SK-N-SH (cell line): ENCODE measurements around the gene ZGPAT. TPM values are rescaled to one million over a fixed set of nuclear protein-coding genes. Genes with fewer than 3 reads are reported as not detected.

Experiments
- CTCF ChIA-PET: fragments of 300-600, 350-600 bp; formaldehyde crosslinking; extraction: SDS; loops from one replicate; lab custom pipeline; 2021; lab: Yijun Ruan, JAX
- POLR2A ChIA-PET: fragments of 350-600 bp; sonication (Branson Sonifier 250); formaldehyde crosslinking; extraction: SDS; loops from one replicate; lab custom pipeline; 2020; ENCODE audit warnings: antibody characterized with exemption, inconsistent platforms; lab: Yijun Ruan, JAX
- DNase-seq: peaks from one replicate; pipeline ENCODE4 v3.0.0; 2012
- H2AFZ ChIP-seq: fragments of 200-600 bp; sonication (generic); 2 replicates; pipeline ENCODE4 v1.8.1; 2016; ENCODE audit warnings: antibody characterized with exemption, mild to moderate bottlenecking, low read depth
- H3F3A ChIP-seq: fragments of 200-600 bp; sonication (generic); replicated peaks from 2 replicates; pipeline ENCODE3; 2016; ENCODE audit warnings: antibody characterized with exemption, mild to moderate bottlenecking; ENCODE audit not compliant: insufficient read depth
- H3K27ac ChIP-seq, 2 experiments: fragments of 200-500 bp in 1 of 2; fragments of 200-600 bp in 1 of 2; sonication (Bioruptor generic) in 1 of 2; sonication (generic), shearing (Covaris generic) in 1 of 2; 2 replicates each; pipeline versions ENCODE4 v1.5.1 to v1.6.1; 2014 to 2016; ENCODE audit warnings: low read depth in 2 of 2, inconsistent platforms in 1 of 2, low read length in 1 of 2, mild to moderate bottlenecking in 1 of 2, mixed read lengths in 1 of 2
- H3K27me3 ChIP-seq: fragments of 200-600 bp; sonication (generic), shearing (Covaris generic); 2 replicates; pipeline ENCODE4 v1.6.1; 2016; ENCODE audit warnings: mixed run types; ENCODE audit not compliant: insufficient read depth
- H3K36me3 ChIP-seq, 2 experiments: fragments of 200-500 bp in 1 of 2; fragments of 200-600 bp in 1 of 2; sonication (Bioruptor generic) in 1 of 2; sonication (generic) in 1 of 2; replicated peaks in 1 of 2; 2 replicates each; pipeline versions ENCODE3 to v1.5.1; 2014 to 2016; ENCODE audit warnings: low read length in 1 of 2, mild to moderate bottlenecking in 1 of 2; ENCODE audit not compliant: insufficient read depth in 2 of 2, control insufficient read depth in 1 of 2
- H3K4me1 ChIP-seq, 2 experiments: fragments of 200-500 bp in 1 of 2; fragments of 200-600 bp in 1 of 2; sonication (Bioruptor generic) in 1 of 2; sonication (generic), shearing (Covaris generic) in 1 of 2; 2 replicates each; pipeline versions ENCODE4 v1.5.1 to v1.6.1; 2014 to 2016; ENCODE audit warnings: low read depth in 1 of 2, low read length in 1 of 2, mixed run types in 1 of 2; ENCODE audit not compliant: insufficient read depth in 2 of 2, control insufficient read depth in 1 of 2
- H3K4me2 ChIP-seq: fragments of 200-600 bp; sonication (generic), shearing (Covaris generic); 2 replicates; pipeline ENCODE4 v1.6.1; 2017; ENCODE audit warnings: mixed run types
- H3K4me3 ChIP-seq, 2 experiments: fragments of 200-500 bp in 1 of 2; fragments of 200-600 bp in 1 of 2; sonication (Bioruptor generic) in 1 of 2; sonication (generic), shearing (Covaris generic) in 1 of 2; 2 replicates each; pipeline versions ENCODE4 v1.5.1 to v1.8.1; 2014 to 2016; ENCODE audit warnings: low read depth in 2 of 2, inconsistent platforms in 1 of 2, low read length in 1 of 2, mild to moderate bottlenecking in 1 of 2, mixed read lengths in 1 of 2, moderate library complexity in 1 of 2
- H3K79me2 ChIP-seq: fragments of 200-600 bp; sonication (generic); 2 replicates; pipeline ENCODE4 v1.8.1; 2017; ENCODE audit warnings: mild to moderate bottlenecking; ENCODE audit not compliant: insufficient read depth
- H3K9ac ChIP-seq: fragments of 200-600 bp; sonication (generic); 2 replicates; pipeline ENCODE4 v1.6.1; 2017; ENCODE audit warnings: mixed run types
- H3K9me2 ChIP-seq: fragments of 200-600 bp; sonication (generic); 2 replicates; pipeline ENCODE4 v1.6.1; 2017; ENCODE audit warnings: mixed run types
- H3K9me3 ChIP-seq: fragments of 200-600 bp; sonication (generic); 2 replicates; pipeline ENCODE4 v1.6.1; 2017; ENCODE audit warnings: mixed run types, mild to moderate bottlenecking, moderate library complexity
- H4K20me1 ChIP-seq: fragments of 200-600 bp; sonication (generic); 2 replicates; pipeline ENCODE4 v1.6.1; 2017; ENCODE audit warnings: mild to moderate bottlenecking, mixed run types; ENCODE audit not compliant: insufficient read depth
- CTCF ChIP-seq: fragments of 200-600 bp; sonication (generic); IDR thresholded peaks from 2 replicates; pipeline ENCODE4 v1.6.1; 2017; ENCODE audit warnings: antibody characterized with exemption, mild to moderate bottlenecking, moderate library complexity
- EP300 ChIP-seq, 2 experiments: IDR thresholded peaks; 2 replicates each; pipeline versions ENCODE4 v1.4.0 to v1.6.1; 2012; ENCODE audit warnings: borderline replicate concordance in 1 of 2, low read depth in 1 of 2, low read length in 1 of 2
- EZH2phosphoT487 ChIP-seq: fragments of 200-600 bp; sonication (generic); IDR thresholded peaks from 2 replicates; pipeline ENCODE4 v1.6.1; 2017; ENCODE audit warnings: low read depth, mixed run types, mild to moderate bottlenecking, antibody characterized with exemption, moderate library complexity, borderline replicate concordance
- FOSL2 ChIP-seq: IDR thresholded peaks from 2 replicates; pipeline ENCODE4 v1.4.0; 2012; ENCODE audit warnings: low read depth, mild to moderate bottlenecking, moderate library complexity, borderline replicate concordance
- FOXJ3 ChIP-seq: sonication (generic); formaldehyde crosslinking; IDR thresholded peaks from 2 replicates; pipeline ENCODE4 v1.5.1; 2020; ENCODE audit warnings: mild to moderate bottlenecking, missing genetic modification reagents
- MAX ChIP-seq: IDR thresholded peaks from 2 replicates; pipeline ENCODE4 v1.4.0; 2012; ENCODE audit warnings: low read depth
- MEF2A ChIP-seq: IDR thresholded peaks from 2 replicates; pipeline ENCODE4 v1.4.0; 2012; ENCODE audit warnings: low read depth, borderline replicate concordance
- MXI1 ChIP-seq: IDR thresholded peaks from 2 replicates; pipeline ENCODE4 v1.6.1; 2012; ENCODE audit warnings: mild to moderate bottlenecking, low read depth, low read length, improper control_type of control experiment
- NRF1 ChIP-seq: IDR thresholded peaks from 2 replicates; pipeline ENCODE4 v1.6.1; 2012; ENCODE audit warnings: low read depth, mild to moderate bottlenecking, low read length
- POLR2AphosphoS5 ChIP-seq: IDR thresholded peaks from 2 replicates; pipeline ENCODE4 v1.6.1; 2012; ENCODE audit warnings: low read depth, low read length
- RCOR1 ChIP-seq: fragments of 150-350 bp; IDR thresholded peaks from 2 replicates; pipeline ENCODE4 v1.6.1; 2017; ENCODE audit warnings: antibody characterized with exemption, low read length
- RFX5 ChIP-seq: IDR thresholded peaks from 2 replicates; pipeline ENCODE4 v1.6.1; 2012; ENCODE audit warnings: mild to moderate bottlenecking, improper control_type of control experiment, low read length
- TCF12 ChIP-seq: IDR thresholded peaks from 2 replicates; pipeline ENCODE4 v1.4.0; 2012
- TEAD4 ChIP-seq: IDR thresholded peaks from 2 replicates; pipeline ENCODE4 v1.4.0; 2012; ENCODE audit warnings: mild to moderate bottlenecking, borderline replicate concordance; ENCODE audit not compliant: insufficient read depth
- YY1 ChIP-seq: IDR thresholded peaks from 2 replicates; pipeline ENCODE4 v1.4.0; 2012; ENCODE audit warnings: low read depth, mild to moderate bottlenecking
- WGBS: methylation state at CpG from one replicate; pipeline ENCODE4 v1.1.6; 2017; ENCODE audit warnings: low lambda C conversion rate; 5-methylcytosine and 5-hydroxymethylcytosine counted together
- polyA plus RNA-seq, 3 experiments: library from polyadenylated mRNA; depleted of rRNA; stranded (reverse); fragments of >200 nt; gene quantifications; 2 replicates each; pipeline ENCODE4 v1.2.3, GENCODE V29; 2012

The ZGPAT gene
- polyA plus RNA-seq, 1 of the 3 experiments (the other 2 are of a cell fraction): 33.7 TPM

- ChIA-PET POLR2A (interaction anchor here (0.7 kb wide), 1 partner anchor 13 kb away, joined by 3 read pairs; no protein-coding TSS in a partner anchor), CTCF (interaction anchor here (3.6 kb wide), 1 partner anchor 30 kb away, joined by 16 read pairs; no protein-coding TSS in a partner anchor)
- Histone ChIP-seq H3K4me1 (peaks cover 0 to 11% of the 10 kb centered on the region in 2 experiments; a peak in 1 of 4 replicates), H3F3A (peaks cover 15% of the 10 kb centered on the region), H3K9me3 (no peaks in the 10 kb centered on the region), H3K4me3 (no peak overlapping the region), H3K4me2 (no peak overlapping the region), H3K9ac (no peak overlapping the region), H3K79me2 (peaks cover 16% of the 10 kb centered on the region), H3K27me3 (no peaks in the 10 kb centered on the region), H3K27ac (no peak overlapping the region), H3K36me3 (peaks cover 15 to 26% of the 10 kb centered on the region in 2 experiments), H2AFZ (no peak overlapping the region), H3K9me2 (no peaks in the 10 kb centered on the region), H4K20me1 (peaks cover 16% of the 10 kb centered on the region)
- WGBS: 91% methylated on average over 10 of the region's 15 CpGs
- DNase-seq: peak; percentile 36
- no peak for TF ChIP-seq CTCF
- TF ChIP-seq POLR2AphosphoS5: no peak; the same call in 1 of the 2 replicates
- no peak for TF ChIP-seq RFX5
- TF ChIP-seq FOSL2: no peak
- TF ChIP-seq TCF12: no peak
Observed at GRCh38 chr20:63745424-63745805, 37.6 kb downstream of the ZGPAT start.

GRCh38 chr20:63745961-63746731 lies 38.3 kb downstream of the ZGPAT start:
- Histone ChIP-seq H3K4me3 (no peak overlapping the region), H3F3A (peaks cover 12% of the 10 kb centered on the region), H3K79me2 (peaks cover 11% of the 10 kb centered on the region), H3K36me3 (peaks cover 15 to 26% of the 10 kb centered on the region in 2 experiments), H2AFZ (no peak overlapping the region), H3K27ac (no peak overlapping the region), H3K4me2 (no peak overlapping the region), H3K9me2 (no peaks in the 10 kb centered on the region), H4K20me1 (peaks cover 13% of the 10 kb centered on the region), H3K27me3 (no peaks in the 10 kb centered on the region), H3K4me1 (peaks cover 0 to 9% of the 10 kb centered on the region in 2 experiments; a peak in 1 of 4 replicates), H3K9me3 (no peaks in the 10 kb centered on the region), H3K9ac (no peak overlapping the region)
- ChIA-PET POLR2A (no interaction called here), CTCF (interaction anchor here (3.6 kb wide), 1 partner anchor 29 kb away, joined by 16 read pairs; no protein-coding TSS in a partner anchor)
- DNase-seq: peak; percentile 41
- no peak for TF ChIP-seq MXI1
- TF ChIP-seq TEAD4: no peak
- TF ChIP-seq TCF12: no peak
- no peak for TF ChIP-seq EZH2phosphoT487
- no peak for TF ChIP-seq NRF1
- TF ChIP-seq FOSL2: no peak
- no peak for TF ChIP-seq MEF2A
- no peak for TF ChIP-seq FOXJ3 (CRISPR knock-in tag)
- no peak for TF ChIP-seq MAX
- TF ChIP-seq RFX5: no peak
- no peak for TF ChIP-seq RCOR1
- no peak for TF ChIP-seq YY1
- TF ChIP-seq EP300 (IDR thresholded peaks at IDR 0.05; ENCODE audit: borderline replicate concordance in 1 of 2, low read depth in 1 of 2, low read length in 1 of 2): no peak
- 88% methylated on average over 6 of the region's 26 CpGs for WGBS
